ENCODE measurements around the gene LANCL3. TPM values are rescaled to one million over a fixed set of nuclear protein-coding genes. Genes with fewer than 3 reads are reported as not detected.
"Not testable (repeated sequence)": the region's sequence is repeated elsewhere in the genome, so short reads cannot be mapped to it uniquely, and the experiment has no call there.

Gene LANCL3
- 1 to 10 TPM in 1 of 9 donors, under 1 TPM in 8; 0.09 to 2.2 (median 0.29) TPM for total RNA-seq
- polyA plus RNA-seq: under 1 TPM; 0.08 to 0.24 TPM
- long read RNA-seq, donor 1: 0 reads
- long read RNA-seq, donor 2: 0 reads
- long read RNA-seq, donor 3, partial matches to known transcripts: 0 of 1 reads
- long read RNA-seq, donor 3, other reads (novel, unspliced or antisense): 1 of 1 reads

GRCh38 chrX:37571426-37572107, at the start of gene LANCL3:
TSS of gene LANCL3 (plus strand) at chrX:37571661. CDS start at chrX:37571871, 210 bp downstream.
- ATAC-seq: peak in 3 of 4 donors; percentile 24 to 59 (median 54)
- intact Hi-C loops (cut with DNase I): loop anchor here in 1 of 10 donors (10.0 kb wide), 1 partner anchor 113 kb away; the partner anchor contains the start of gene XK
- not testable (repeated sequence) for H3K4me1 ChIP-seq, H3K9me3 ChIP-seq, H3K36me3 ChIP-seq, H3K27ac ChIP-seq
- peak within 1 kb of the TSS in 11 of 12 donors; percentile 11 to 52 (median 43) for H3K4me3 ChIP-seq
- 1 to 56% (median 24%) methylated on average over 27 to 62 of the region's 68 CpGs for WGBS, 4 donors
- peaks cover 0 to 13% (median 0%) of the 10 kb centered on the region in 9 donors for H3K27me3 ChIP-seq
- DNase-seq: peak in 2 of 5 donors; percentile 19 to 53

GRCh38 chrX:37523673-37524072, 47.8 kb upstream of the LANCL3 start:
- intact Hi-C loops (cut with DNase I); H3K27me3 ChIP-seq; H3K4me1 ChIP-seq; H3K27ac ChIP-seq; H3K4me3 ChIP-seq; H3K9me3 ChIP-seq; H3K36me3 ChIP-seq; DNase-seq: not testable (repeated sequence)
- ATAC-seq: peak in 3 of 4 donors; percentile 65 to 83 (median 77)
- 30 to 38% (median 33%) methylated on average over 3 of the region's 3 CpGs for WGBS, 4 donors

- ATAC-seq (no peak), DNase-seq (no peak)
- Histone ChIP-seq H3K36me3 (no peaks in the 10 kb centered on the region), H3K27ac (no peak overlapping the region), H3K4me1 (no peaks in the 10 kb centered on the region), H3K27me3 (peaks cover 0 to 8% (median 0%) of the 10 kb centered on the region in 9 donors), H3K9me3 (peaks cover 0 to 5% (median 0%) of the 10 kb centered on the region in 12 donors), H3K4me3 (no peak overlapping the region)
- 80 to 95% (median 86%) methylated on average over 11 of the region's 11 CpGs for WGBS, 4 donors
- TF ChIP-seq CTCF (IDR thresholded peaks at IDR 0.05) (no peak), POLR2A (IDR thresholded peaks at IDR 0.05) (no peak)
- intact Hi-C loops (cut with DNase I): no loop called here
Measured at GRCh38 chrX:37541991-37542390, 29.5 kb upstream of the LANCL3 start.

- no peak overlapping the region for H3K27ac ChIP-seq
- peaks cover 0 to 2% (median 0%) of the 10 kb centered on the region in 9 donors for H3K27me3 ChIP-seq
- H3K4me3 ChIP-seq: no peak overlapping the region
- WGBS, 4 donors: 88 to 96% (median 94%) methylated on average over 12 to 15 of the region's 15 CpGs
- intact Hi-C loops (cut with DNase I): no loop called here
- H3K36me3 ChIP-seq: no peaks in the 10 kb centered on the region
- ATAC-seq: no peak
- peak in 1 of 5 donors; percentile 19 for DNase-seq
- no peak for TF ChIP-seq CTCF (IDR thresholded peaks at IDR 0.05)
- no peak for TF ChIP-seq POLR2A (IDR thresholded peaks at IDR 0.05)
- H3K4me1 ChIP-seq: no peaks in the 10 kb centered on the region
- H3K9me3 ChIP-seq: peaks cover 0 to 5% (median 0%) of the 10 kb centered on the region in 12 donors
Measured at GRCh38 chrX:37542791-37543190, 28.7 kb upstream of the LANCL3 start.

GRCh38 chrX:37543324-37543723, 28.1 kb upstream of the LANCL3 start:
- intact Hi-C loops (cut with DNase I): no loop called here
- 90 to 97% (median 94%) methylated on average over 20 to 23 of the region's 23 CpGs for WGBS, 4 donors
- no peak for ATAC-seq
- no peaks in the 10 kb centered on the region for H3K27me3 ChIP-seq
- no peak for DNase-seq
- H3K9me3 ChIP-seq: peaks cover 0 to 5% (median 0%) of the 10 kb centered on the region in 12 donors
- no peaks in the 10 kb centered on the region for H3K36me3 ChIP-seq
- no peak overlapping the region for H3K27ac ChIP-seq
- TF ChIP-seq CTCF (IDR thresholded peaks at IDR 0.05): no peak
- TF ChIP-seq POLR2A (IDR thresholded peaks at IDR 0.05): no peak
- H3K4me1 ChIP-seq: no peaks in the 10 kb centered on the region
- H3K4me3 ChIP-seq: no peak overlapping the region

- intact Hi-C loops (cut with DNase I); ATAC-seq: not testable (repeated sequence)
- WGBS, 4 donors: 78 to 92% (median 89%) methylated on average over 1 of the region's 1 CpG
Measured at GRCh38 chrX:37544531-37544930, 26.9 kb upstream of the LANCL3 start.

More at GRCh38 chrX:37544531-37544930, 26.9 kb upstream of the LANCL3 start:
- H3K27ac ChIP-seq, DNase-seq, H3K36me3 ChIP-seq, H3K4me1 ChIP-seq, H3K4me3 ChIP-seq, H3K9me3 ChIP-seq, H3K27me3 ChIP-seq: not testable (repeated sequence)

Data from heart left ventricle (tissue), 16 donors.